HCT116 (cell line): Measurements from ENCODE around the gene TNFRSF8. TPM values are rescaled to one million over a fixed set of nuclear protein-coding genes. Genes with fewer than 3 reads are reported as not detected.

Source experiments
- ATAC-seq: fragments of 200-7000 bp; cut with Tn5 transposase; 2 replicates; pipeline ENCODE4 v1.9.1; 2020; ENCODE audit warnings: mild to moderate bottlenecking, moderate library complexity
- BruUV-seq: library from RNA; stranded (reverse); fragments of 400-500 nt; replicated peaks from 2 replicates; lab custom pipeline; 2021; lab: Mats Ljungman, UMichigan
- CTCF ChIA-PET: fragments of 300-600 bp; sonication (Branson Sonifier 250); formaldehyde crosslinking; loops from one replicate; lab custom pipeline; 2021; ENCODE audit warnings: antibody characterized with exemption; lab: Charles Lee
- POLR2A ChIA-PET: fragments of 300-600, 350-600 bp; sonication (Branson Sonifier 250); formaldehyde crosslinking; loops from one replicate; lab custom pipeline; 2021; ENCODE audit warnings: antibody characterized with exemption; lab: Charles Lee
- RAD21 ChIA-PET, 2 experiments: fragments of 300-600 bp; sonication (Branson Sonifier 250); formaldehyde crosslinking; loops; one replicate each; lab custom pipeline; 2023; ENCODE audit warnings: low total read pairs in 2 of 2; ENCODE audit not compliant: uncharacterized antibody in 2 of 2, unreplicated experiment in 2 of 2, low non-redundant PET in 1 of 2; lab: Charles Lee
- DNase-seq: peaks from one replicate; pipeline ENCODE4 v3.0.0-alpha.2; 2010; ENCODE audit warnings: low read depth, low spot score
- H2AFZ ChIP-seq: fragments of 200-600 bp; shearing (Covaris generic), sonication (generic); 2 replicates; pipeline ENCODE4 v1.6.1; 2017; ENCODE audit warnings: low read depth, mixed run types, mixed read lengths, antibody characterized with exemption, low read length; ENCODE audit not compliant: poor library complexity, severe bottlenecking
- H3K27ac ChIP-seq: 2 replicates; pipeline ENCODE4 v1.5.1; 2012; ENCODE audit warnings: low read depth, low read length
- H3K27me3 ChIP-seq: fragments of 200-600 bp; sonication (generic); 2 replicates; pipeline ENCODE4 v1.6.1; 2016; ENCODE audit warnings: mixed run types, low read length, mixed read lengths; ENCODE audit not compliant: insufficient read depth
- H3K36me3 ChIP-seq, 2 experiments: fragments of 200-500 bp in 1 of 2; fragments of 200-600 bp in 1 of 2; sonication (Bioruptor generic) in 1 of 2; sonication (generic) in 1 of 2; 2 replicates each; pipeline versions ENCODE4 v1.5.1 to v1.6.1; 2014 to 2016; ENCODE audit warnings: low read length in 2 of 2, inconsistent platforms in 1 of 2, mixed read lengths in 1 of 2, mixed run types in 1 of 2; ENCODE audit not compliant: insufficient read depth in 2 of 2, control insufficient read depth in 1 of 2
- H3K4me1 ChIP-seq, 2 experiments: fragments of 200-600 bp in 1 of 2; sonication (generic) in 1 of 2; 2 replicates each; pipeline versions ENCODE4 v1.5.1 to v1.6.1; 2012 to 2017; ENCODE audit warnings: low read length in 2 of 2, inconsistent platforms in 1 of 2, mild to moderate bottlenecking in 1 of 2, mixed read lengths in 1 of 2, mixed run types in 1 of 2, moderate library complexity in 1 of 2; ENCODE audit not compliant: insufficient read depth in 2 of 2, control insufficient read depth in 1 of 2
- H3K4me2 ChIP-seq: fragments of 200-600 bp; sonication (generic); 2 replicates; pipeline ENCODE4 v1.6.1; 2017; ENCODE audit warnings: mixed run types, low read length, mixed read lengths
- H3K4me3 ChIP-seq, 2 experiments: fragments of 200-600 bp in 1 of 2; sonication (generic) in 1 of 2; replicated peaks in 1 of 2; 2 replicates each; pipeline ENCODE4 v1.5.1; 2011 to 2016; ENCODE audit warnings: low read length in 2 of 2, control low read depth in 1 of 2, low read depth in 1 of 2, mild to moderate bottlenecking in 1 of 2, mixed read lengths in 1 of 2, mixed run types in 1 of 2
- H3K79me2 ChIP-seq: fragments of 200-600 bp; sonication (generic); 2 replicates; pipeline ENCODE4 v1.6.1; 2017; ENCODE audit warnings: mild to moderate bottlenecking, mixed run types, low read length, moderate library complexity, mixed read lengths; ENCODE audit not compliant: insufficient read depth
- H3K9ac ChIP-seq: fragments of 200-600 bp; sonication (generic); 2 replicates; pipeline ENCODE4 v1.6.1; 2016; ENCODE audit warnings: low read length, mixed read lengths
- H3K9me2 ChIP-seq: fragments of 200-600 bp; sonication (generic), shearing (Covaris generic); 2 replicates; pipeline ENCODE4 v1.6.1; 2017; ENCODE audit warnings: mixed run types, mild to moderate bottlenecking, moderate library complexity; ENCODE audit not compliant: insufficient read depth
- H3K9me3 ChIP-seq, 2 experiments: fragments of 200-500 bp in 1 of 2; fragments of 200-600 bp in 1 of 2; sonication (Bioruptor generic) in 1 of 2; sonication (generic) in 1 of 2; 2 replicates each; pipeline ENCODE4 v1.6.1; 2014 to 2017; ENCODE audit warnings: low read length in 2 of 2, mixed read lengths in 2 of 2, inconsistent platforms in 1 of 2, low read depth in 1 of 2, mild to moderate bottlenecking in 1 of 2, mixed run types in 1 of 2, moderate library complexity in 1 of 2; ENCODE audit not compliant: control insufficient read depth in 1 of 2, insufficient read depth in 1 of 2
- H4K20me1 ChIP-seq: fragments of 200-600 bp; sonication (generic), shearing (Covaris generic); 2 replicates; pipeline ENCODE4 v1.6.1; 2017; ENCODE audit warnings: mixed run types, mild to moderate bottlenecking, moderate library complexity; ENCODE audit not compliant: insufficient read depth
- CBX3 ChIP-seq: IDR thresholded peaks from 2 replicates; pipeline ENCODE4 v1.6.1; 2012; ENCODE audit warnings: low read depth
- CTCF ChIP-seq, 3 experiments: fragments of 200-600 bp in 1 of 3; sonication (generic) in 1 of 3; IDR thresholded peaks in 2 of 3; conservative IDR thresholded peaks in 1 of 3; 2 replicates each; pipeline ENCODE4 v1.5.1; 2012 to 2017; ENCODE audit warnings: low read depth in 2 of 3, low read length in 2 of 3, antibody characterized with exemption in 1 of 3, borderline replicate concordance in 1 of 3, control low read depth in 1 of 3, mild to moderate bottlenecking in 1 of 3, mixed read lengths in 1 of 3, mixed run types in 1 of 3, moderate library complexity in 1 of 3; ENCODE audit not compliant: insufficient read depth in 1 of 3
- ELF1 ChIP-seq: IDR thresholded peaks from 2 replicates; pipeline ENCODE4 v1.6.1; 2012; ENCODE audit warnings: low read depth, borderline replicate concordance
- EZH2 ChIP-seq: fragments of 200-600 bp; sonication (generic); IDR thresholded peaks from 2 replicates; pipeline ENCODE4 v1.6.1; 2017; ENCODE audit warnings: antibody characterized with exemption, mixed run types
- POLR2A ChIP-seq: IDR thresholded peaks from 2 replicates; pipeline ENCODE4 v1.7.0; 2011; ENCODE audit warnings: borderline replicate concordance; ENCODE audit not compliant: insufficient read depth, insufficient read length; ENCODE audit errors: extremely low read depth
- TCF7L2 ChIP-seq: IDR thresholded peaks from 2 replicates; pipeline ENCODE4 v1.7.0; 2011; ENCODE audit warnings: borderline replicate concordance, inconsistent platforms; ENCODE audit not compliant: insufficient read depth, insufficient read length; ENCODE audit errors: extremely low read depth
- ZFX ChIP-seq: fragments of 450-650 bp; IDR thresholded peaks from 2 replicates; pipeline ENCODE4 v1.6.1; 2017
- ZNF274 ChIP-seq: fragments of 200-500 bp; sonication (Bioruptor generic); IDR thresholded peaks from 2 replicates; pipeline ENCODE4 v1.6.1; 2014; ENCODE audit warnings: mild to moderate bottlenecking, low read depth, low read length, inconsistent platforms
- intact Hi-C: fragments of 100-400 bp; cut with micrococcal nuclease; formaldehyde crosslinking; loops from 2 replicates; pipeline ENCODE4 v1.10.0; 2022
- total RNA-seq: library from RNA; stranded (reverse); gene quantifications from one replicate; pipeline ENCODE4 v1.2.1, GENCODE V29; 2021; ENCODE audit not compliant: unreplicated experiment
- TF ChIP-seq, protein P1 (sequence below): IDR thresholded peaks from 2 replicates; pipeline ENCODE4 v1.6.1; 2012
- TF ChIP-seq, protein P2 (sequence below): IDR thresholded peaks from 2 replicates; pipeline ENCODE4 v1.6.1; 2012

The TNFRSF8 gene
- total RNA-seq, 1 experiment from 2014 or later = 0.17 TPM

DNA sequence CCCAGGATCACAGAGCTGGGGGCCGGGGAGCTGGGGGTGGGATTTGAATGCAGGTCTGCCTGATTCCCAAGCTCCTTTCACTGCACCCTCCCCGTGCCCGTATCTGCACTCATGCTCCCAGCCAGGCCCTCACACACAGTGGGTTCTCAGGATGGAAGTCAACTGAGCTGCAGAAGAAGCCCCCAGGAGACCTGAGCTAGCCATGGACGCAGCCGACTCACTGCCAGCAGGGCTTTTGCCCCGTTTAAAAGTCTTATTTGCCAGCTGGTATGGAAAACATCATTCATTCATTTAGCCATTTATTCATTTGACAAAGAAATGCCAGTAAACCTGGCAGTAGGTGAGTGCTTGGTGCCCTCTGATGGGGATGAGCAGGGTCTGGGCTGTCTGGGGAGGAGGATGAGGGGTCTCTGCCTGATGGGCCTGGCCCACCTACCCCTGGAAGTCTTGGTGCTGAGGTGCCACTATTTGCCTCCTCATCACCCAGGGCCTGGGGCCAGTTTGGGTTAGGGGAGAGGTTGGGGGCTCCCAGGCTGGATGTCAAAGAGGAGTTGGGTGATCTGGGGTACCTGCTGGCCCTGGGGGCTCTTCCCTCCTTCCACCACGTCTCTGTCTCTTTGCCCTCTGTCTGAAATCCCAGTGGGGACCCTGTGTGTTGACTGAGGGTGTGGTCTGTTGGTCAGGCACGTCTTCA is 106.5 kb downstream of the TNFRSF8 start:
- no TSS peak for BruUV-seq
- intact Hi-C loops = no loop called here
- H3K9ac ChIP-seq = no peak overlapping the region
- no peak overlapping the region for H3K4me2 ChIP-seq
- H3K79me2 ChIP-seq = no peaks in the 10 kb centered on the region
- H3K9me3 ChIP-seq = no peaks in the 10 kb centered on the region
- no peak overlapping the region for H3K4me3 ChIP-seq
- peaks cover 0 to 12% of the 10 kb centered on the region in 2 experiments; a peak in 1 of 4 replicates for H3K4me1 ChIP-seq
- DNase-seq (no peak), ATAC-seq (no peak)
- H3K36me3 ChIP-seq = no peaks in the 10 kb centered on the region
- no peak overlapping the region for H3K27ac ChIP-seq
- TF ChIP-seq POLR2A = no peak
- TF ChIP-seq CBX3 = no peak
- TF ChIP-seq, protein P1, sequence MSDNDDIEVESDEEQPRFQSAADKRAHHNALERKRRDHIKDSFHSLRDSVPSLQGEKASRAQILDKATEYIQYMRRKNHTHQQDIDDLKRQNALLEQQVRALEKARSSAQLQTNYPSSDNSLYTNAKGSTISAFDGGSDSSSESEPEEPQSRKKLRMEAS = no peak
- no peak for TF ChIP-seq ELF1
- no peak for TF ChIP-seq CTCF (IDR thresholded peaks at IDR 0.05 in 2 of 3, conservative IDR thresholded peaks at IDR 0.05 in 1 of 3; ENCODE audit: borderline replicate concordance in 1 of 3, insufficient read depth in 1 of 3, low read depth in 2 of 3, low read length in 2 of 3)
- TF ChIP-seq, protein P2, sequence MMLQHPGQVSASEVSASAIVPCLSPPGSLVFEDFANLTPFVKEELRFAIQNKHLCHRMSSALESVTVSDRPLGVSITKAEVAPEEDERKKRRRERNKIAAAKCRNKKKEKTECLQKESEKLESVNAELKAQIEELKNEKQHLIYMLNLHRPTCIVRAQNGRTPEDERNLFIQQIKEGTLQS = no peak
- TF ChIP-seq ZFX = no peak
- no peak for TF ChIP-seq TCF7L2
- TF ChIP-seq ZNF274 = no peak
- TF ChIP-seq EZH2 = no peak
- H3K9me2 ChIP-seq = no peaks in the 10 kb centered on the region
- no peaks in the 10 kb centered on the region for H3K27me3 ChIP-seq
- POLR2A ChIA-PET = no interaction called here
- CTCF ChIA-PET = no interaction called here
- RAD21 ChIA-PET = no interaction called here
- no peaks in the 10 kb centered on the region for H4K20me1 ChIP-seq
- H2AFZ ChIP-seq = no peak overlapping the region
